Prostate gland (tissue), 2 donors: ENCODE measurements around the gene EIF5A2.

Source experiments
- CTCF ChIP-seq, 4 experiments: fragments of 200-600 bp in 2 of 4; fragments of 450-650 bp in 2 of 4; sonication (generic) in 2 of 4; IDR thresholded peaks; 1 replicate in 3 of 4; 2 replicates in 1 of 4; pipeline ENCODE4 v1.5.1; 2016 to 2019; ENCODE audit warnings: antibody characterized with exemption in 4 of 4, mild to moderate bottlenecking in 2 of 4, moderate library complexity in 2 of 4
- POLR2AphosphoS5 ChIP-seq: sonication (generic); formaldehyde crosslinking; IDR thresholded peaks from one replicate; pipeline ENCODE4 v1.6.1; 2017; ENCODE audit warnings: antibody characterized with exemption

- TF ChIP-seq CTCF (IDR thresholded peaks at IDR 0.05) = no peak
- no peak for TF ChIP-seq POLR2AphosphoS5
Measured at GRCh38 chr3:170866499-170866898, 41.9 kb downstream of the EIF5A2 start.
